ENCODE measurements around the gene S100B. TPM values are rescaled to one million over a fixed set of nuclear protein-coding genes. Genes with fewer than 3 reads are reported as not detected.

S100B gene
- total RNA-seq, 1 experiment from 2014 or later = not detected

- TF ChIP-seq CBX3 (IDR thresholded peaks at IDR 0.05; ENCODE audit: low read depth) (no peak), RAD21 (IDR thresholded peaks at IDR 0.05; ENCODE audit: low read depth) (no peak), EZH2 (IDR thresholded peaks at IDR 0.05) (no peak), SP1 (IDR thresholded peaks at IDR 0.05; ENCODE audit: low read depth) (no peak), MAX (IDR thresholded peaks at IDR 0.05) (no peak), POLR2AphosphoS5 (IDR thresholded peaks at IDR 0.05; ENCODE audit: low read depth, low read length) (no peak), SIN3A (IDR thresholded peaks at IDR 0.05; ENCODE audit: low read depth) (no peak), YY1 (IDR thresholded peaks at IDR 0.05; ENCODE audit: extremely low read depth, insufficient replicate concordance, low read depth, low read length) (no peak)
- no peak for ATAC-seq
- no peak overlapping the region for H3K4me2 ChIP-seq (ENCODE audit: low read length)
- H3K9ac ChIP-seq (ENCODE audit: low read length) = no peak overlapping the region
- H3K27me3 ChIP-seq (ENCODE audit: insufficient read depth, low read length) = no peaks in the 10 kb centered on the region
- no peak for DNase-seq (ENCODE audit: low read depth, low spot score)
- CTCF ChIA-PET = no interaction called here
- RAD21 ChIA-PET (ENCODE audit: low non-redundant PET in 1 of 2, low total read pairs in 2 of 2, uncharacterized antibody in 2 of 2, unreplicated experiment in 2 of 2) = no interaction called here
- no peaks in the 10 kb centered on the region for H3K79me2 ChIP-seq (ENCODE audit: insufficient read depth, low read length)
- H3K9me2 ChIP-seq (ENCODE audit: insufficient read depth) = no peaks in the 10 kb centered on the region
- H3K27ac ChIP-seq (ENCODE audit: low read depth, low read length) = no peak overlapping the region
- no peaks in the 10 kb centered on the region for H3K9me3 ChIP-seq (ENCODE audit: control insufficient read depth in 1 of 2, insufficient read depth in 1 of 2, low read depth in 1 of 2, low read length in 2 of 2)
- H3K4me1 ChIP-seq (ENCODE audit: control insufficient read depth in 1 of 2, insufficient read depth in 2 of 2, low read length in 2 of 2) = no peaks in the 10 kb centered on the region
- no peaks in the 10 kb centered on the region for H3K36me3 ChIP-seq (ENCODE audit: control insufficient read depth in 1 of 2, insufficient read depth in 2 of 2, low read length in 2 of 2)
- intact Hi-C loops (cut with micrococcal nuclease) = no loop called here
- no TSS peak for BruUV-seq (replicated peaks)
- H2AFZ ChIP-seq (ENCODE audit: low read depth, low read length, poor library complexity, severe bottlenecking) = no peak overlapping the region
- H3K4me3 ChIP-seq (replicated peaks in 1 of 2; ENCODE audit: low read depth in 1 of 2, low read length in 2 of 2) = no peak overlapping the region
- POLR2A ChIA-PET = no interaction called here
- no peaks in the 10 kb centered on the region for H4K20me1 ChIP-seq (ENCODE audit: insufficient read depth)
Observed at GRCh38 chr21:46600978-46601377, 3.9 kb downstream of the S100B start.

- no peak overlapping the region for H2AFZ ChIP-seq (ENCODE audit: low read depth, low read length, poor library complexity, severe bottlenecking)
- no TSS peak for BruUV-seq (replicated peaks)
- H4K20me1 ChIP-seq (ENCODE audit: insufficient read depth) = no peaks in the 10 kb centered on the region
- no peak overlapping the region for H3K4me3 ChIP-seq (replicated peaks in 1 of 2; ENCODE audit: low read depth in 1 of 2, low read length in 2 of 2)
- DNase-seq (ENCODE audit: low read depth, low spot score) (no peak), ATAC-seq (no peak)
- ChIA-PET POLR2A (no interaction called here), CTCF (no interaction called here), RAD21 (ENCODE audit: low non-redundant PET in 1 of 2, low total read pairs in 2 of 2, uncharacterized antibody in 2 of 2, unreplicated experiment in 2 of 2) (no interaction called here)
- H3K27ac ChIP-seq (ENCODE audit: low read depth, low read length) = no peak overlapping the region
- H3K27me3 ChIP-seq (ENCODE audit: insufficient read depth, low read length) = no peaks in the 10 kb centered on the region
- TF ChIP-seq CBX3 (IDR thresholded peaks at IDR 0.05; ENCODE audit: low read depth) = no peak
- no peak for TF ChIP-seq CEBPB (IDR thresholded peaks at IDR 0.05; ENCODE audit: low read depth)
- TF ChIP-seq ELF1 (IDR thresholded peaks at IDR 0.05; ENCODE audit: borderline replicate concordance, low read depth) = no peak
- TF ChIP-seq FOSL1 (IDR thresholded peaks at IDR 0.05; ENCODE audit: low read depth) = no peak
- TF ChIP-seq EGR1 (IDR thresholded peaks at IDR 0.05; ENCODE audit: low read depth) = no peak
- no peak for TF ChIP-seq EZH2phosphoT487 (IDR thresholded peaks at IDR 0.05; ENCODE audit: borderline replicate concordance)
- no peak for TF ChIP-seq MAX (IDR thresholded peaks at IDR 0.05)
- no peak for TF ChIP-seq ATF3 (IDR thresholded peaks at IDR 0.05)
- no peak for TF ChIP-seq REST (IDR thresholded peaks at IDR 0.05; ENCODE audit: low read depth)
- no peak for TF ChIP-seq EZH2 (IDR thresholded peaks at IDR 0.05)
- no peak for TF ChIP-seq SP1 (IDR thresholded peaks at IDR 0.05; ENCODE audit: low read depth)
- TF ChIP-seq ZFX (IDR thresholded peaks at IDR 0.05) = no peak
- TF ChIP-seq JUND (IDR thresholded peaks at IDR 0.05) = no peak
- H3K9ac ChIP-seq (ENCODE audit: low read length) = no peak overlapping the region
- intact Hi-C loops (cut with micrococcal nuclease) = no loop called here
- H3K36me3 ChIP-seq (ENCODE audit: control insufficient read depth in 1 of 2, insufficient read depth in 2 of 2, low read length in 2 of 2) = no peaks in the 10 kb centered on the region
- no peak overlapping the region for H3K4me2 ChIP-seq (ENCODE audit: low read length)
- no peaks in the 10 kb centered on the region for H3K9me2 ChIP-seq (ENCODE audit: insufficient read depth)
- no peaks in the 10 kb centered on the region for H3K4me1 ChIP-seq (ENCODE audit: control insufficient read depth in 1 of 2, insufficient read depth in 2 of 2, low read length in 2 of 2)
- no peaks in the 10 kb centered on the region for H3K9me3 ChIP-seq (ENCODE audit: control insufficient read depth in 1 of 2, insufficient read depth in 1 of 2, low read depth in 1 of 2, low read length in 2 of 2)
- no peaks in the 10 kb centered on the region for H3K79me2 ChIP-seq (ENCODE audit: insufficient read depth, low read length)
Observed at GRCh38 chr21:46600305-46600704, 4.6 kb downstream of the S100B start.
